GM12864 (cell line): ENCODE results near the gene GRIN2C.

Experiments used
- DNase-seq: peaks from one replicate; pipeline ENCODE4 v3.0.0-alpha.2; 2011; ENCODE audit warnings: low read depth
- H3K4me3 ChIP-seq: 2 replicates; pipeline ENCODE4 v1.5.1; 2011; ENCODE audit warnings: mild to moderate bottlenecking, low read depth, low read length, control low read depth
- CTCF ChIP-seq: IDR thresholded peaks from 2 replicates; pipeline ENCODE4 v1.5.1; 2011; ENCODE audit warnings: low read depth, mild to moderate bottlenecking, moderate library complexity, low read length, control low read depth, inconsistent platforms; ENCODE audit errors: missing control alignments

The GRIN2C gene

GRCh38 chr17:74858672-74859458, 820 bp downstream of the GRIN2C start:
- DNase-seq = no peak
- TF ChIP-seq CTCF = no peak
- no peak overlapping the region for H3K4me3 ChIP-seq

DNA sequence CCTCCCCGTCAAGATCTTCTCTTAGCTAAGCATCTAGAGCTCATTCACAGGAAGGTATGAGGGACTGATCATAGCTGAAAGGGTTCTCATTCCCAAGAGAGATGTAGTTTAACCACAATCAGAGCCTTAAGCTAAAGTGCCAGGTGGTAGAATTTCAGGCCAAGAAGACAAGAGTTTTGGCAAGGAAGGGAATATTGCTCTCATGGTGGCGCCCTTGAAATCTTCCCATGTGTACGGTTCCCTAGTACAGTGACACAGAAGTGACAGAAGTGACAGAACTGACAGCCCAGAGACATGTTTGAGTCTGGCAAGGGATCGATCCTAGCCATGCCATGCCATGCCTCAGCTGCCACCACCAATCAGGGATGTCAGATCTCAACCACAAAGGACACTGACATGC, 2.5 kb downstream of the GRIN2C start:
- no peak for TF ChIP-seq CTCF
- DNase-seq = no peak
- H3K4me3 ChIP-seq = no peak overlapping the region

- DNase-seq = no peak
- no peak for TF ChIP-seq CTCF
- no peak overlapping the region for H3K4me3 ChIP-seq
Observed at GRCh38 chr17:74856112-74856511, 3.6 kb downstream of the GRIN2C start.

DNA sequence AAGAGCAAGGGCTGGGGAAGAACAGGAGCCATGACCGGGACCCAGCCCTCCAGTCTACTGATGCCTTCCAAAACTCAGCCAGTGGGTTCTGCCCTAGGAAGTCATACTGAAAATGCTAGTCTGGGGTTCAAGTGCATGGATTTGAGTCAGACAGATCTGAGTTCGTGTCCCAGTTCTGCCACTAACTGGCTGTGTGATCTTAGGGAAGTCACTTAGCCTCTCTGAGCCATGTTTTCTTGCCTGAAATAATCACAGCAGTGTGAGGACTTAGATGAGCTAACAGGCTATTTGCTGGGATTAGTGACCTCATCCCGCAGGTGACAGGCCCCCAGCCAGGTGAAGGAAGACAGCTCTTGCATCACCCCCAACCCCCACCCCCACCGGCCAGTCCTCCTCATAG, 4.4 kb downstream of the GRIN2C start:
- no peak overlapping the region for H3K4me3 ChIP-seq
- no peak for DNase-seq
- TF ChIP-seq CTCF = no peak

DNA sequence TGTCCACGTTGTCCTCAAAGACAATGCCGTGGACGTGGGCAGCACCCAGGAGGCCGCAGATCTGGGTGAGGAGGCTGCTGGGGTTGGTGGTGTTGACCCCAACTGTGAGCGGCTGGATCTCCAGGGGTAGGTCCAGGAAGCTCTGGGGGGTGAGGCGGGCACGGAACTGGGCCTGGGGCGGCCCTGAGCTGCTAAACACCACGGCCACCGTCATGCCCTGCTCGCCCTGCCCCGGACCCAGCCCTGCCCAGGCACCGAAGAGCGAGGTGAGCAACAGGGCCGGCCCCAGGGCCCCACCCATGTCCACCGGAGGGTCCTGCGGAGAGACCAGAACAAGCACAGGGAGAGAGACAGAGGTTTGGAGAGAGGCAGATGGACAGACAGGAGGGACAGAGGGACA, 4.9 kb downstream of the GRIN2C start:
- no peak overlapping the region for H3K4me3 ChIP-seq
- no peak for DNase-seq
- TF ChIP-seq CTCF = no peak

GRCh38 chr17:74853669-74854068, 6.0 kb downstream of the GRIN2C start:
- DNase-seq = no peak
- no peak for TF ChIP-seq CTCF
- H3K4me3 ChIP-seq = no peak overlapping the region

GRCh38 chr17:74853048-74853397, 6.7 kb downstream of the GRIN2C start:
- no peak for DNase-seq
- no peak overlapping the region for H3K4me3 ChIP-seq
- TF ChIP-seq CTCF = no peak
